Right atrium auricular region (tissue), 2 donors: ENCODE measurements around the gene PKD1L1. TPM values are rescaled to one million over a fixed set of nuclear protein-coding genes. Genes with fewer than 3 reads are reported as not detected.
"Not testable (repeated sequence)": the region's sequence is repeated elsewhere in the genome, so short reads cannot be mapped to it uniquely, and the experiment has no call there.

Experiments
- DNase-seq: peaks from one replicate; pipeline ENCODE4 v3.0.0-alpha.2; 2019; ENCODE audit warnings: low spot score
- H3K27ac ChIP-seq, 2 donors: fragments of 200-600 bp; sonication (generic); 1 replicate in 1 of 2; 2 replicates in 1 of 2; pipeline ENCODE4 v1.5.1; 2016 to 2019
- H3K27me3 ChIP-seq, 2 donors: fragments of 200-600 bp; sonication (generic); one replicate each; pipeline versions ENCODE4 v1.5.1 to v1.6.0; 2017 to 2019
- H3K36me3 ChIP-seq: fragments of 200-600 bp; sonication (generic); one replicate; pipeline ENCODE4 v1.5.1; 2016
- H3K4me1 ChIP-seq, 2 donors: fragments of 200-600 bp; sonication (generic); one replicate each; pipeline versions ENCODE4 v1.5.1 to v1.6.0; 2017 to 2019
- H3K4me3 ChIP-seq, 2 donors: fragments of 200-600 bp; sonication (generic); 1 replicate in 1 of 2; 2 replicates in 1 of 2; pipeline ENCODE4 v1.5.1; 2017 to 2019; ENCODE audit warnings: mild to moderate bottlenecking in 1 of 2, moderate library complexity in 1 of 2
- H3K9me3 ChIP-seq, 2 donors: fragments of 200-600 bp; sonication (generic); one replicate each; pipeline ENCODE4 v1.5.1; 2019
- total RNA-seq, 2 donors: library from RNA; depleted of rRNA; stranded (reverse); fragments of >200 nt; gene quantifications; one replicate each; pipeline ENCODE4 v1.1.0, GENCODE V29; 2016
- TF ChIP-seq, protein P1 (sequence below), 2 donors: fragments of 200-600 bp; sonication (generic); IDR thresholded peaks; one replicate each; pipeline ENCODE4 v1.5.1; 2019; ENCODE audit warnings: antibody characterized with exemption in 2 of 2

PKD1L1 gene
- total RNA-seq, 2 donors from 2014 or later, result 0.98 to 1.1 TPM

DNA sequence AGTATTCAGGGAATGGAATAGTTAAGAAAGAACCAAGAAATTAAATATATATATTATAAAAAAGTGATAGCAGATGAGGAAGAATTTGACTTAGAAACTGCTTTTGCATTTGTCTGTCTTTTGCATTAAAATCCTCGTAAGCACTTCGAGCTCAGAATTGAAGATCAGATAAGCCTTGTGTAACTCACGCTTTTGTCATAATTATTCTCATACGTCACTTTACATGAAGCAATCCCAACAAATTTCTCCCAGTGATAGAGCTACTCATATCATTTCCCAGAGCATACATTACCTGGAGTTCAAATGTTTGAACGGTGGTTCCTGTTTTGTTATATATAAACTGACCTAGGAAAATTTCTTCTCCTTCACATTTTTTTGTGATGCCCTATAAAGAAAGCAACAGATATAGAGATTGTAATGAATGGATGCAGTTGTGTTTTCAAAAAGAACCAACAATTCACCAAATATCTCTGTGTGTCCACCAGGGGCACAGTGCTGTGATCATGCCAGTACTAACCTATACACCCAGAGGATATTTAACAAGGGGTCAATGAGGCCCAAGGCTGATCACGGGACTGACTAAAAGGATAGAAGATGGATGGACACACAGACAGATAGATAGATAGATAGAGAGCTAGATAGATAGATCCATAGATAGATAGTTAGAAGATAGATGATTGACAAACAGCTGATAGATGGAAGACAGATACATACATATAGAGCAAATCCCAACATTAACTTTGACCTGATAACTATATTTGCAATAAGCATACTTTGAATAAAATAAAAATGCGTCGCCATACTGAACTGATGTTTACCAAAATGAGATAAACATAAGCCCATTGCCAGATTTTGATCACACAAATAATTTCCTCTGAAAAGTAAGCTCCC is 40.5 kb upstream of the PKD1L1 start:
- TF ChIP-seq, protein P1, sequence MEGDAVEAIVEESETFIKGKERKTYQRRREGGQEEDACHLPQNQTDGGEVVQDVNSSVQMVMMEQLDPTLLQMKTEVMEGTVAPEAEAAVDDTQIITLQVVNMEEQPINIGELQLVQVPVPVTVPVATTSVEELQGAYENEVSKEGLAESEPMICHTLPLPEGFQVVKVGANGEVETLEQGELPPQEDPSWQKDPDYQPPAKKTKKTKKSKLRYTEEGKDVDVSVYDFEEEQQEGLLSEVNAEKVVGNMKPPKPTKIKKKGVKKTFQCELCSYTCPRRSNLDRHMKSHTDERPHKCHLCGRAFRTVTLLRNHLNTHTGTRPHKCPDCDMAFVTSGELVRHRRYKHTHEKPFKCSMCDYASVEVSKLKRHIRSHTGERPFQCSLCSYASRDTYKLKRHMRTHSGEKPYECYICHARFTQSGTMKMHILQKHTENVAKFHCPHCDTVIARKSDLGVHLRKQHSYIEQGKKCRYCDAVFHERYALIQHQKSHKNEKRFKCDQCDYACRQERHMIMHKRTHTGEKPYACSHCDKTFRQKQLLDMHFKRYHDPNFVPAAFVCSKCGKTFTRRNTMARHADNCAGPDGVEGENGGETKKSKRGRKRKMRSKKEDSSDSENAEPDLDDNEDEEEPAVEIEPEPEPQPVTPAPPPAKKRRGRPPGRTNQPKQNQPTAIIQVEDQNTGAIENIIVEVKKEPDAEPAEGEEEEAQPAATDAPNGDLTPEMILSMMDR (IDR thresholded peaks at IDR 0.05), result no peak
- H3K36me3 ChIP-seq, result no peaks in the 10 kb centered on the region
- H3K27ac ChIP-seq, result no peak overlapping the region
- no peak overlapping the region for H3K4me3 ChIP-seq
- H3K4me1 ChIP-seq, result no peaks in the 10 kb centered on the region
- no peaks in the 10 kb centered on the region for H3K27me3 ChIP-seq
- no peak for DNase-seq
- H3K9me3 ChIP-seq, result no peaks in the 10 kb centered on the region

DNA sequence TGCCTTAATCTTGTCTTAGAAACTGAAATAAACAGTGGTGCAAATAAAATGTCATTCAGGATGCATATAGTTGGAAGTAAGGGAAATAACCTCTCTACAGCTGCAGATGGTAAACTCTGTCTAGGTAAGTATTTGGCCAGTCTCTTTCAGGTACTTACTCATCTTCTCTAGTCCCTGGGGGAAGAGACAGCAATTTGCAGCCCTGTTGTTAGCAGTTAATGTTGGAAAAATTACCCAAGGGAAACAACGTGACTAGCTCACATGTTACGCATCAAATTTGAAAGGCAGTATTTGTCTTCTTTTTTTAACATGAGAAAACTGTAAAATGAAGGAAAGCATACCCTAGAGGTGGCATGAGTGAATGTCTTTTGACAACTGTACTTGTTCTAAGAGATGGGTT is 34.3 kb upstream of the PKD1L1 start:
- no peak for DNase-seq
- Histone ChIP-seq H3K9me3 (no peaks in the 10 kb centered on the region), H3K36me3 (peaks cover 7% of the 10 kb centered on the region), H3K4me3 (no peak overlapping the region), H3K27me3 (no peaks in the 10 kb centered on the region), H3K27ac (no peak overlapping the region), H3K4me1 (peaks cover 0 to 13% of the 10 kb centered on the region in 2 donors)
- TF ChIP-seq, protein P1 (IDR thresholded peaks at IDR 0.05), result no peak

- H3K4me1 ChIP-seq, result peaks cover 0 to 15% of the 10 kb centered on the region in 2 donors
- not testable (repeated sequence) for H3K27ac ChIP-seq, H3K4me3 ChIP-seq, H3K9me3 ChIP-seq, H3K27me3 ChIP-seq, DNase-seq
- peaks cover 27% of the 10 kb centered on the region for H3K36me3 ChIP-seq
These were observed 32.4 kb upstream of the PKD1L1 start for GRCh38 chr7:47980648-47981047.

DNA sequence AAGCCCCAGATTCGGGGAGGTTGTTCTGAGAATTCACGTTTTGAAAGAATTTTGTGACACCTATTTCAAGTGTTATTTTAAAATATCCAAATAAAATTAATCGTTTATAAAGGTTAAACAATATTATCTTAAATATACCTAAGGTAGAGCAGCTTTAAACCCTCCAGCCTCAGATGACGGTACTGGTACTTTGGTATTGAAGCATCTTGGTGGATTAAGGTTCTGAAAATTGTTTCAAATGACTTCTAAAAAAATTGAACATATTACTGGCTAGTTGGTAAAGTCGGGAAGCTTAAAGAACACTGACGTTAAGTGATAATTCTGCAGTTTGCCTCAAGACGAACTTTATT is 31.5 kb upstream of the PKD1L1 start:
- Histone ChIP-seq H3K4me3 (peak overlapping the region; percentile 67 to 81), H3K9me3 (no peaks in the 10 kb centered on the region), H3K27me3 (no peaks in the 10 kb centered on the region), H3K27ac (peak overlapping the region; percentile 89 to 92), H3K36me3 (peaks cover 35% of the 10 kb centered on the region), H3K4me1 (peaks cover 0 to 15% of the 10 kb centered on the region in 2 donors)
- TF ChIP-seq, protein P1 (IDR thresholded peaks at IDR 0.05), result no peak
- no peak for DNase-seq

- H3K4me3 ChIP-seq, result peak within 1 kb of the TSS; percentile 67 to 81
- peaks cover 40% of the 10 kb centered on the region for H3K36me3 ChIP-seq
- peak within 1 kb of the TSS; percentile 89 to 92 for H3K27ac ChIP-seq
- peaks cover 0 to 15% of the 10 kb centered on the region in 2 donors for H3K4me1 ChIP-seq
- no peaks in the 10 kb centered on the region for H3K27me3 ChIP-seq
- TF ChIP-seq, protein P1 (IDR thresholded peaks at IDR 0.05), result no peak
- no peaks in the 10 kb centered on the region for H3K9me3 ChIP-seq
- DNase-seq, result peak; percentile 94
These were observed 31.0 kb upstream of the PKD1L1 start, which contains the start of gene HUS1 for GRCh38 chr7:47979145-47979831. Gene HUS1, minus strand, starts transcription at chr7:47979615. Its CDS starts 96 bp downstream, at chr7:47979519.

- TF ChIP-seq, protein P1 (IDR thresholded peaks at IDR 0.05), result no peak
These were observed 30.5 kb upstream of the PKD1L1 start for GRCh38 chr7:47978790-47979144.

More at GRCh38 chr7:47978790-47979144, 30.5 kb upstream of the PKD1L1 start:
- H3K4me3 ChIP-seq, result peak overlapping the region; percentile 67 to 81
- H3K27me3 ChIP-seq, result no peaks in the 10 kb centered on the region
- H3K36me3 ChIP-seq, result peaks cover 46% of the 10 kb centered on the region
- peaks cover 0 to 15% of the 10 kb centered on the region in 2 donors for H3K4me1 ChIP-seq
- DNase-seq, result no peak
- no peaks in the 10 kb centered on the region for H3K9me3 ChIP-seq
- peak overlapping the region; percentile 89 to 92 for H3K27ac ChIP-seq
